ACC112 (cell line): ENCODE results near the gene FMNL2.
A peak's percentile ranks its signal among the peaks of the same experiment; 100 is the strongest.

Experiments
- H2AFZ ChIP-seq: fragments of 200-600 bp; sonication (generic); one replicate; pipeline ENCODE4 v1.6.0; 2017; ENCODE audit warnings: antibody characterized with exemption, low read length; ENCODE audit not compliant: unreplicated experiment
- H3K27ac ChIP-seq: fragments of 200-600 bp; sonication (generic); 2 replicates; pipeline ENCODE4 v1.5.1; 2014; ENCODE audit warnings: low read depth, mild to moderate bottlenecking, antibody characterized with exemption, low read length, moderate library complexity
- H3K27me3 ChIP-seq: fragments of 200-600 bp; sonication (generic); 2 replicates; pipeline ENCODE4 v1.6.1; 2014; ENCODE audit warnings: mild to moderate bottlenecking, antibody characterized with exemption, low read length, moderate library complexity, mixed read lengths; ENCODE audit not compliant: insufficient read depth
- H3K36me3 ChIP-seq: fragments of 200-600 bp; sonication (generic); 2 replicates; pipeline ENCODE4 v1.6.1; 2016; ENCODE audit warnings: mild to moderate bottlenecking, antibody characterized with exemption, low read length, moderate library complexity, mixed read lengths; ENCODE audit not compliant: insufficient read depth
- H3K4me1 ChIP-seq: fragments of 200-600 bp; sonication (generic); one replicate; pipeline ENCODE4 v1.6.1; 2016; ENCODE audit warnings: low read length, mixed read lengths; ENCODE audit not compliant: insufficient read depth, unreplicated experiment, control insufficient read depth
- H3K4me3 ChIP-seq: fragments of 200-600 bp; sonication (generic); 2 replicates; pipeline ENCODE4 v1.5.1; 2014; ENCODE audit warnings: mild to moderate bottlenecking, low read depth, low read length
- H3K79me2 ChIP-seq: fragments of 200-600 bp; sonication (generic); one replicate; pipeline ENCODE4 v1.6.0; 2016; ENCODE audit warnings: low read length; ENCODE audit not compliant: control insufficient read depth, unreplicated experiment, insufficient read depth

Gene FMNL2

GRCh38 chr2:152402780-152403759 is 68.1 kb downstream of the FMNL2 start:
- H3K27ac ChIP-seq: no peak overlapping the region
- no peaks in the 10 kb centered on the region for H3K36me3 ChIP-seq
- H3K4me1 ChIP-seq: peaks cover 27% of the 10 kb centered on the region
- no peak overlapping the region for H2AFZ ChIP-seq
- H3K4me3 ChIP-seq: no peak overlapping the region
- peaks cover 76% of the 10 kb centered on the region for H3K79me2 ChIP-seq
- H3K27me3 ChIP-seq: no peaks in the 10 kb centered on the region

- H3K36me3 ChIP-seq: no peaks in the 10 kb centered on the region
- H3K4me3 ChIP-seq: peak overlapping the region; percentile 33; the same call in 1 of the 2 replicates
- H3K79me2 ChIP-seq: peaks cover 84% of the 10 kb centered on the region
- H3K4me1 ChIP-seq: peaks cover 37% of the 10 kb centered on the region
- H3K27ac ChIP-seq: peak overlapping the region; percentile 49
- no peaks in the 10 kb centered on the region for H3K27me3 ChIP-seq
- no peak overlapping the region for H2AFZ ChIP-seq
Observed at GRCh38 chr2:152405206-152406118, 70.5 kb downstream of the FMNL2 start.

- Histone ChIP-seq H3K4me3 (peak overlapping the region; percentile 71), H3K4me1 (peaks cover 45% of the 10 kb centered on the region), H3K27ac (peak overlapping the region; percentile 46), H3K79me2 (peaks cover 85% of the 10 kb centered on the region), H3K36me3 (no peaks in the 10 kb centered on the region), H3K27me3 (no peaks in the 10 kb centered on the region), H2AFZ (peak overlapping the region; percentile 25)
Observed at GRCh38 chr2:152406119-152406835, 71.3 kb downstream of the FMNL2 start.

GRCh38 chr2:152406836-152407161 is 71.8 kb downstream of the FMNL2 start:
- Histone ChIP-seq H3K36me3 (no peaks in the 10 kb centered on the region), H3K27me3 (no peaks in the 10 kb centered on the region), H3K79me2 (peaks cover 87% of the 10 kb centered on the region), H3K27ac (peak overlapping the region; percentile 46), H2AFZ (peak overlapping the region; percentile 48), H3K4me3 (peak overlapping the region; percentile 71), H3K4me1 (peaks cover 50% of the 10 kb centered on the region)

- Histone ChIP-seq H2AFZ (peak overlapping the region; percentile 48), H3K36me3 (no peaks in the 10 kb centered on the region), H3K27ac (peak overlapping the region; percentile 46), H3K4me1 (peaks cover 54% of the 10 kb centered on the region), H3K79me2 (peaks cover 87% of the 10 kb centered on the region), H3K27me3 (no peaks in the 10 kb centered on the region), H3K4me3 (peak overlapping the region; percentile 71)
Observed at GRCh38 chr2:152407204-152407721, 72.3 kb downstream of the FMNL2 start.

- Histone ChIP-seq H3K27me3 (no peaks in the 10 kb centered on the region), H3K4me3 (peak overlapping the region; percentile 71), H3K4me1 (peaks cover 58% of the 10 kb centered on the region), H3K79me2 (peaks cover 86% of the 10 kb centered on the region), H3K36me3 (no peaks in the 10 kb centered on the region), H3K27ac (peak overlapping the region; percentile 46; the same call in 1 of the 2 replicates), H2AFZ (no peak overlapping the region)
Observed at GRCh38 chr2:152407806-152408205, 72.8 kb downstream of the FMNL2 start.

GRCh38 chr2:152408254-152408653 is 73.3 kb downstream of the FMNL2 start:
- no peak overlapping the region for H3K27ac ChIP-seq
- H3K79me2 ChIP-seq: peaks cover 88% of the 10 kb centered on the region
- H3K36me3 ChIP-seq: no peaks in the 10 kb centered on the region
- H3K4me1 ChIP-seq: peaks cover 62% of the 10 kb centered on the region
- H2AFZ ChIP-seq: no peak overlapping the region
- H3K27me3 ChIP-seq: no peaks in the 10 kb centered on the region
- H3K4me3 ChIP-seq: no peak overlapping the region

- Histone ChIP-seq H3K36me3 (no peaks in the 10 kb centered on the region), H2AFZ (no peak overlapping the region), H3K27ac (no peak overlapping the region), H3K4me3 (no peak overlapping the region), H3K4me1 (peaks cover 69% of the 10 kb centered on the region), H3K79me2 (peaks cover 94% of the 10 kb centered on the region), H3K27me3 (no peaks in the 10 kb centered on the region)
Observed at GRCh38 chr2:152409386-152410164, 74.6 kb downstream of the FMNL2 start.

GRCh38 chr2:152410165-152410597 is 75.2 kb downstream of the FMNL2 start:
- peak overlapping the region; percentile 24; the same call in 1 of the 2 replicates for H3K27ac ChIP-seq
- H3K4me1 ChIP-seq: peaks cover 70% of the 10 kb centered on the region
- H3K27me3 ChIP-seq: no peaks in the 10 kb centered on the region
- no peak overlapping the region for H2AFZ ChIP-seq
- H3K79me2 ChIP-seq: peaks cover 94% of the 10 kb centered on the region
- no peaks in the 10 kb centered on the region for H3K36me3 ChIP-seq
- H3K4me3 ChIP-seq: no peak overlapping the region
